GM21515 (cell line): ENCODE data around the gene UBE2F.
"Not testable (repeated sequence)": the region's sequence is repeated elsewhere in the genome, so short reads cannot be mapped to it uniquely, and the experiment has no call there.

ENCODE experiments used
- ATAC-seq: cut with Tn5 transposase; IDR thresholded peaks from one replicate; pipeline ENCODE4 v1.9.1; 2021; ENCODE audit not compliant: unreplicated experiment

The UBE2F gene

GRCh38 chr2:238042090-238042489 lies 75.3 kb downstream of the UBE2F start:
- ATAC-seq, result no peak

GRCh38 chr2:238042849-238043584 lies 76.2 kb downstream of the UBE2F start:
- no peak for ATAC-seq

- ATAC-seq, result no peak
Observed at GRCh38 chr2:238043851-238044250, 77.0 kb downstream of the UBE2F start.

- no peak for ATAC-seq
Observed at GRCh38 chr2:238045575-238045974, 78.8 kb downstream of the UBE2F start.

GRCh38 chr2:238046725-238047270 lies 80.0 kb downstream of the UBE2F start:
- no peak for ATAC-seq

- no peak for ATAC-seq
Observed at GRCh38 chr2:238053191-238053776, 86.5 kb downstream of the UBE2F start.

GRCh38 chr2:238055841-238056240 lies 89.0 kb downstream of the UBE2F start:
- ATAC-seq, result no peak

GRCh38 chr2:238057696-238058575 lies 91.1 kb downstream of the UBE2F start:
- not testable (repeated sequence) for ATAC-seq

GRCh38 chr2:238059505-238059904 lies 92.7 kb downstream of the UBE2F start:
- no peak for ATAC-seq

GRCh38 chr2:238060096-238060541 lies 93.3 kb downstream of the UBE2F start:
- ATAC-seq, result no peak

GRCh38 chr2:238060542-238061314 lies 93.9 kb downstream of the UBE2F start, which contains the start of gene SCLY:
Gene SCLY (plus strand): TSS chr2:238061001. CDS start chr2:238061055, 54 bp downstream.
- ATAC-seq, result peak; percentile 96

- ATAC-seq, result peak; percentile 6
Observed at GRCh38 chr2:238061315-238062202, 94.7 kb downstream of the UBE2F start.

GRCh38 chr2:238063414-238064189 lies 96.8 kb downstream of the UBE2F start:
- no peak for ATAC-seq

- ATAC-seq, result no peak
Observed at GRCh38 chr2:238064376-238064775, 97.6 kb downstream of the UBE2F start.

- no peak for ATAC-seq
Observed at GRCh38 chr2:238065071-238065846, 98.4 kb downstream of the UBE2F start.

GRCh38 chr2:238066218-238066617 lies 99.4 kb downstream of the UBE2F start:
- ATAC-seq, result no peak

- not testable (repeated sequence) for ATAC-seq
Observed at GRCh38 chr2:238066718-238067117, 99.9 kb downstream of the UBE2F start.

GRCh38 chr2:238067939-238068338 lies 101.1 kb downstream of the UBE2F start:
- no peak for ATAC-seq
